ENCODE results near the gene RBM6.

DNA sequence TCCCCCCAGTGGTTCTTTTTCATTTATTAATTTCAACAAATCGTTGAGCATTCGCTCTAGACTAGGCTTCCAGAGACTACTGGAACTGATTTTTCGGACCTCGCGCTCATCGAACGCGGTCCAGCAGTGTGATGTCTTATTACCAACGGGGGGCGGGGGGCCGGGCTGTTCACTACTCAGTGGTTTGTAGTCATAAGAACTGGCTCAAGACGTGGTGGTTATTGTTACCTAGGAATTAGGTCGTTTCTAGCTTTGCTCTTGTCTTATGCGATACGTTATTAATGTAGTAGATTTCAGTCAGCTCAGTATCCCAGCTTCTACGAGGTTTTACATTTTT lies 149.6 kb downstream of the RBM6 start:
- TF ChIP-seq, protein P1, sequence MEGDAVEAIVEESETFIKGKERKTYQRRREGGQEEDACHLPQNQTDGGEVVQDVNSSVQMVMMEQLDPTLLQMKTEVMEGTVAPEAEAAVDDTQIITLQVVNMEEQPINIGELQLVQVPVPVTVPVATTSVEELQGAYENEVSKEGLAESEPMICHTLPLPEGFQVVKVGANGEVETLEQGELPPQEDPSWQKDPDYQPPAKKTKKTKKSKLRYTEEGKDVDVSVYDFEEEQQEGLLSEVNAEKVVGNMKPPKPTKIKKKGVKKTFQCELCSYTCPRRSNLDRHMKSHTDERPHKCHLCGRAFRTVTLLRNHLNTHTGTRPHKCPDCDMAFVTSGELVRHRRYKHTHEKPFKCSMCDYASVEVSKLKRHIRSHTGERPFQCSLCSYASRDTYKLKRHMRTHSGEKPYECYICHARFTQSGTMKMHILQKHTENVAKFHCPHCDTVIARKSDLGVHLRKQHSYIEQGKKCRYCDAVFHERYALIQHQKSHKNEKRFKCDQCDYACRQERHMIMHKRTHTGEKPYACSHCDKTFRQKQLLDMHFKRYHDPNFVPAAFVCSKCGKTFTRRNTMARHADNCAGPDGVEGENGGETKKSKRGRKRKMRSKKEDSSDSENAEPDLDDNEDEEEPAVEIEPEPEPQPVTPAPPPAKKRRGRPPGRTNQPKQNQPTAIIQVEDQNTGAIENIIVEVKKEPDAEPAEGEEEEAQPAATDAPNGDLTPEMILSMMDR (IDR thresholded peaks at IDR 0.05), result no peak
- peak in 1 of 2 donors; percentile 10 for TF ChIP-seq POLR2A (IDR thresholded peaks at IDR 0.05)

Data from adrenal gland (tissue), 5 donors.